SU-DHL-6 (cell line): ENCODE results near the gene TRIOBP.
A peak's percentile ranks its signal among the peaks of the same experiment; 100 is the strongest.

Experiments used
- H2AFZ ChIP-seq: fragments of 200-600 bp; sonication (generic); 2 replicates; pipeline ENCODE4 v1.6.1; 2014; ENCODE audit warnings: low read depth, mild to moderate bottlenecking, moderate library complexity, mixed read lengths, antibody characterized with exemption, low read length; ENCODE audit not compliant: severe bottlenecking
- H3F3A ChIP-seq: fragments of 200-600 bp; shearing (Covaris generic); 2 replicates; pipeline ENCODE4 v1.6.0; 2016; ENCODE audit warnings: antibody characterized with exemption, mild to moderate bottlenecking; ENCODE audit not compliant: insufficient read depth
- H3K27ac ChIP-seq: fragments of 200-600 bp; sonication (generic); 2 replicates; pipeline ENCODE4 v1.5.1; 2016; ENCODE audit warnings: low read depth, mild to moderate bottlenecking, low read length, moderate library complexity, mixed read lengths
- H3K27me3 ChIP-seq: fragments of 200-600 bp; sonication (generic), shearing (Covaris generic); 2 replicates; pipeline ENCODE4 v1.6.0; 2014; ENCODE audit warnings: mild to moderate bottlenecking, low read length
- H3K36me3 ChIP-seq: fragments of 200-600 bp; sonication (generic); 2 replicates; pipeline ENCODE4 v1.6.1; 2014; ENCODE audit warnings: mild to moderate bottlenecking, low read length, mixed read lengths
- H3K4me2 ChIP-seq: fragments of 300-600, 200-600 bp; shearing (Covaris generic), sonication (generic); 2 replicates; pipeline ENCODE4 v1.6.0; 2014; ENCODE audit warnings: low read length, low read depth, mild to moderate bottlenecking; ENCODE audit not compliant: poor library complexity, severe bottlenecking
- H3K4me3 ChIP-seq: fragments of 200-600 bp; sonication (generic); 2 replicates; pipeline ENCODE4 v1.5.1; 2014; ENCODE audit warnings: antibody characterized with exemption, low read length, mild to moderate bottlenecking, mixed read lengths; ENCODE audit not compliant: insufficient read depth, poor library complexity, severe bottlenecking
- H3K79me2 ChIP-seq: fragments of 200-600 bp; sonication (generic); 2 replicates; pipeline ENCODE4 v1.6.1; 2014; ENCODE audit warnings: mild to moderate bottlenecking, low read length, moderate library complexity; ENCODE audit not compliant: insufficient read depth
- H3K9ac ChIP-seq: fragments of 200-600 bp; sonication (generic); 2 replicates; pipeline ENCODE4 v1.7.0; 2014; ENCODE audit warnings: mild to moderate bottlenecking, low read length
- H3K9me2 ChIP-seq: fragments of 200-600 bp; sonication (generic); replicated peaks from 2 replicates; pipeline ENCODE4 v1.6.1; 2014; ENCODE audit warnings: low read length; ENCODE audit not compliant: insufficient read depth
- H3K9me3 ChIP-seq: fragments of 200-600 bp; sonication (generic); 2 replicates; pipeline ENCODE4 v1.6.1; 2014; ENCODE audit warnings: low read length, mixed read lengths; ENCODE audit not compliant: insufficient read depth
- H4K20me1 ChIP-seq: fragments of 200-600 bp; sonication (generic); 2 replicates; pipeline ENCODE4 v1.6.1; 2014; ENCODE audit warnings: low read depth, mild to moderate bottlenecking, antibody characterized with exemption, low read length, moderate library complexity, mixed read lengths
- EZH2phosphoT487 ChIP-seq: fragments of 200-600 bp; sonication (generic), shearing (Covaris generic); conservative IDR thresholded peaks from 2 replicates; pipeline ENCODE4 v1.6.1; 2018; ENCODE audit warnings: mild to moderate bottlenecking, antibody characterized with exemption, low read length, moderate library complexity, mixed read lengths
- TF ChIP-seq, protein P1 (sequence below): fragments of 200-600 bp; sonication (generic); IDR thresholded peaks from one replicate; pipeline ENCODE4 v1.5.1; 2017; ENCODE audit warnings: antibody characterized with exemption, mild to moderate bottlenecking, low read length, moderate library complexity; ENCODE audit not compliant: insufficient read depth, poor library complexity, severe bottlenecking

TRIOBP gene

GRCh38 chr22:37747080-37747714 is 50.3 kb downstream of the TRIOBP start:
- Histone ChIP-seq H3K79me2 (peaks cover 23% of the 10 kb centered on the region), H3K27me3 (no peaks in the 10 kb centered on the region), H3K4me2 (peak overlapping the region; percentile 66), H4K20me1 (no peaks in the 10 kb centered on the region), H3F3A (no peaks in the 10 kb centered on the region; the same call in 1 of the 2 replicates), H3K36me3 (no peaks in the 10 kb centered on the region), H3K4me3 (peak overlapping the region; percentile 85), H3K9me3 (no peaks in the 10 kb centered on the region), H3K9me2 (no peaks in the 10 kb centered on the region), H3K9ac (peak overlapping the region; percentile 96), H2AFZ (no peak overlapping the region), H3K27ac (peak overlapping the region; percentile 70; the same call in 1 of the 2 replicates)
- no peak for TF ChIP-seq EZH2phosphoT487
- TF ChIP-seq, protein P1, sequence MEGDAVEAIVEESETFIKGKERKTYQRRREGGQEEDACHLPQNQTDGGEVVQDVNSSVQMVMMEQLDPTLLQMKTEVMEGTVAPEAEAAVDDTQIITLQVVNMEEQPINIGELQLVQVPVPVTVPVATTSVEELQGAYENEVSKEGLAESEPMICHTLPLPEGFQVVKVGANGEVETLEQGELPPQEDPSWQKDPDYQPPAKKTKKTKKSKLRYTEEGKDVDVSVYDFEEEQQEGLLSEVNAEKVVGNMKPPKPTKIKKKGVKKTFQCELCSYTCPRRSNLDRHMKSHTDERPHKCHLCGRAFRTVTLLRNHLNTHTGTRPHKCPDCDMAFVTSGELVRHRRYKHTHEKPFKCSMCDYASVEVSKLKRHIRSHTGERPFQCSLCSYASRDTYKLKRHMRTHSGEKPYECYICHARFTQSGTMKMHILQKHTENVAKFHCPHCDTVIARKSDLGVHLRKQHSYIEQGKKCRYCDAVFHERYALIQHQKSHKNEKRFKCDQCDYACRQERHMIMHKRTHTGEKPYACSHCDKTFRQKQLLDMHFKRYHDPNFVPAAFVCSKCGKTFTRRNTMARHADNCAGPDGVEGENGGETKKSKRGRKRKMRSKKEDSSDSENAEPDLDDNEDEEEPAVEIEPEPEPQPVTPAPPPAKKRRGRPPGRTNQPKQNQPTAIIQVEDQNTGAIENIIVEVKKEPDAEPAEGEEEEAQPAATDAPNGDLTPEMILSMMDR, result no peak

DNA sequence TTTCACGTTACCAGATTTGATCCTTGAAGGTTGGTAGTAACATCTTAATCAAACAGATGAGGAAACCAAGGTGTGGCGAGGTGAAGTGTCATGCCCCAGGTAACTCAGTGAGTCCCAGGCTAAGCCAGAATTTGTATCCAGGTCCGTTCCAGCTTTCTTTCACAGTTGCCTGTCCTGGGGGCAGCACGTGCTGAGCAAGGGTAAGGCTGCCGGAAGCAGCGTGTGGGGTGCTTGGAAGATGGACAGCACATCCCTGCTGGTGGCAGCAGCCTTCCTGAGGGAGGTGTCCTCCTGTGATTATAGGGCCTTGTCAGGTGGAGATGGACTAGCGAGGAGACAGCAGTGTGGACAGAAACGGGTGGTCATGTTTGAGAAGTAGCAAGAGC is 50.9 kb downstream of the TRIOBP start:
- Histone ChIP-seq H2AFZ (no peak overlapping the region), H3K9me3 (no peaks in the 10 kb centered on the region), H3K4me2 (peak overlapping the region; percentile 66), H3K9ac (no peak overlapping the region; the same call in 1 of the 2 replicates), H3K36me3 (no peaks in the 10 kb centered on the region), H3K27ac (no peak overlapping the region), H3K4me3 (no peak overlapping the region), H3K9me2 (no peaks in the 10 kb centered on the region), H3K79me2 (peaks cover 23% of the 10 kb centered on the region), H3F3A (no peaks in the 10 kb centered on the region; the same call in 1 of the 2 replicates), H3K27me3 (no peaks in the 10 kb centered on the region), H4K20me1 (no peaks in the 10 kb centered on the region)
- no peak for TF ChIP-seq EZH2phosphoT487
- TF ChIP-seq, protein P1, result no peak

DNA sequence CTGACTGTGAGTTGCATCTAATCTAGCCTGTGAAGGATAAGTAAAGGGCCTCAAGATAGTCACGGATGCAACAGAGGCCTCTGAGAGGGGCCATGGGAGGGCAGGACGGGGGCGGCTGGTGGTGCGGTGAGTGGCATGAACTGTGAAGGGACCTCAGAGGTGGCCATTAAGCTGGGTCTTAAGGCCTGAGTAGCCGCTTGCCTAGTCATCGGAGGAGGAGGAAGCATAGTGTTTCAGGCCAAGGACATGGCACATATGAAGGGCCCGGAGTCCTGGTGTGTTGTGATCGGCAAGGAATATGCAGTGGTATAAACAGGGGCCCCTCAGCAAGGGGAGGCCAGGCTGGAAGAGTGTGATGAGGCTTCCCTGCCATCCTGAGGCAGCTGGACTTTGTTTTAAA is 51.8 kb downstream of the TRIOBP start:
- no peaks in the 10 kb centered on the region for H4K20me1 ChIP-seq
- H3K4me3 ChIP-seq, result no peak overlapping the region
- no peak overlapping the region for H3K27ac ChIP-seq
- H2AFZ ChIP-seq, result no peak overlapping the region
- H3K9ac ChIP-seq, result no peak overlapping the region
- H3F3A ChIP-seq, result no peaks in the 10 kb centered on the region
- TF ChIP-seq, protein P1, result no peak
- no peak for TF ChIP-seq EZH2phosphoT487
- H3K4me2 ChIP-seq, result no peak overlapping the region
- no peaks in the 10 kb centered on the region for H3K36me3 ChIP-seq
- no peaks in the 10 kb centered on the region for H3K27me3 ChIP-seq
- H3K79me2 ChIP-seq, result peaks cover 23% of the 10 kb centered on the region
- H3K9me2 ChIP-seq, result no peaks in the 10 kb centered on the region
- no peaks in the 10 kb centered on the region for H3K9me3 ChIP-seq
